ENCODE results near the gene VPS18.
"Not testable (repeated sequence)": the region's sequence is repeated elsewhere in the genome, so short reads cannot be mapped to it uniquely, and the experiment has no call there.

The VPS18 gene

GRCh38 chr15:40893733-40894680 is at the start of gene VPS18:
TSS of gene VPS18 (plus strand) at chr15:40894450. CDS start at chr15:40894769, 319 bp downstream.
- DNase-seq (ENCODE audit: low spot score) = peak; percentile 95

- peak; percentile 65 for DNase-seq (ENCODE audit: low spot score)
These were observed 49.6 kb upstream of the VPS18 start for GRCh38 chr15:40844696-40845030.

GRCh38 chr15:40845036-40845435 is 49.2 kb upstream of the VPS18 start:
- DNase-seq (ENCODE audit: low spot score) = no peak

GRCh38 chr15:40845511-40846284 is 48.6 kb upstream of the VPS18 start:
- DNase-seq (ENCODE audit: low spot score) = peak; percentile 50

- DNase-seq (ENCODE audit: low spot score) = no peak
These were observed 47.4 kb upstream of the VPS18 start for GRCh38 chr15:40846841-40847222.

- peak; percentile 62 for DNase-seq (ENCODE audit: low spot score)
These were observed 46.9 kb upstream of the VPS18 start for GRCh38 chr15:40847223-40847961.

- no peak for DNase-seq (ENCODE audit: low spot score)
These were observed 43.6 kb upstream of the VPS18 start for GRCh38 chr15:40850576-40851112.

- no peak for DNase-seq (ENCODE audit: low spot score)
These were observed 41.7 kb upstream of the VPS18 start for GRCh38 chr15:40852529-40852928.

- no peak for DNase-seq (ENCODE audit: low spot score)
These were observed 40.9 kb upstream of the VPS18 start for GRCh38 chr15:40853241-40853890.

GRCh38 chr15:40854161-40854560 is 40.1 kb upstream of the VPS18 start:
- no peak for DNase-seq (ENCODE audit: low spot score)

GRCh38 chr15:40855706-40856234 is 38.5 kb upstream of the VPS18 start:
- no peak for DNase-seq (ENCODE audit: low spot score)

- no peak for DNase-seq (ENCODE audit: low spot score)
These were observed 37.5 kb upstream of the VPS18 start for GRCh38 chr15:40856746-40857145.

- peak; percentile 92 for DNase-seq (ENCODE audit: low spot score)
These were observed 36.5 kb upstream of the VPS18 start for GRCh38 chr15:40857601-40858341.

GRCh38 chr15:40858706-40859105 is 35.5 kb upstream of the VPS18 start:
- DNase-seq (ENCODE audit: low spot score) = no peak

- DNase-seq (ENCODE audit: low spot score) = peak; percentile 91
These were observed 34.9 kb upstream of the VPS18 start for GRCh38 chr15:40859206-40859851.

GRCh38 chr15:40861147-40861546 is 33.1 kb upstream of the VPS18 start:
- not testable (repeated sequence) for DNase-seq (ENCODE audit: low spot score)

- no peak for DNase-seq (ENCODE audit: low spot score)
These were observed 30.5 kb upstream of the VPS18 start for GRCh38 chr15:40863660-40864270.

GRCh38 chr15:40867199-40867598 is 27.1 kb upstream of the VPS18 start:
- no peak for DNase-seq (ENCODE audit: low spot score)

- DNase-seq (ENCODE audit: low spot score) = no peak
These were observed 24.6 kb upstream of the VPS18 start for GRCh38 chr15:40869686-40870085.

- no peak for DNase-seq (ENCODE audit: low spot score)
These were observed 23.5 kb upstream of the VPS18 start for GRCh38 chr15:40870716-40871115.

All from iPS-NIHi11 (cell line).